Measurements from ENCODE around the gene LYPD3.

LYPD3 gene

DNA sequence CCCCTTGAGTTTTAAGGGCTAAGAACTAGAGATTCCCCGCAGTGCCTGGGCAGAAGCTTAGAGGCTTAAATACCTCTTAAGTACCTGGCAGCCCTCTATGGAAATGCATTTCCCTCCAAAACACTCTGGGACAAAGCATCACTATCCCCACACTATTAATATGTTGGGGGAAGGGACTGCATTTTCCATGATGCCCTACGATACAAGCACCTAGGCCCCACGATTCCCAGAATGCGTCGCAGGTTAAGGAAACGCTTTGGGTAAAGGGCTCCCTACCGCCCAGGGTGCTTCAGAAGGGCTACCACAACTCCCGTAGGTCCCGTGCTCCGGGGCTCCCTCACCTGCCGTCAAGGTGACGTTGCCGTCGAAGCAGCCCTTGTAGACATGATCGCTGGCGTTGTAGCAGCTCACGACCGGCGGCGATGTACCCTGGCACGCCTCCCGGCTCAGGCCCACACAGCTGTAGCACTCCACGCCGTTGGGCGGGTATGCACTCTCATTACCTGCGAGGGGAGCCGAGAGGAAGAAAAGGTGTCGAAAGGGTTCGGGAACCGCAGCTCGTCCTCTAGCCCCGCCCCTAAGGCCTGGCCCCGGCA is 2.5 kb downstream of the LYPD3 start:
- TF ChIP-seq, protein P1, sequence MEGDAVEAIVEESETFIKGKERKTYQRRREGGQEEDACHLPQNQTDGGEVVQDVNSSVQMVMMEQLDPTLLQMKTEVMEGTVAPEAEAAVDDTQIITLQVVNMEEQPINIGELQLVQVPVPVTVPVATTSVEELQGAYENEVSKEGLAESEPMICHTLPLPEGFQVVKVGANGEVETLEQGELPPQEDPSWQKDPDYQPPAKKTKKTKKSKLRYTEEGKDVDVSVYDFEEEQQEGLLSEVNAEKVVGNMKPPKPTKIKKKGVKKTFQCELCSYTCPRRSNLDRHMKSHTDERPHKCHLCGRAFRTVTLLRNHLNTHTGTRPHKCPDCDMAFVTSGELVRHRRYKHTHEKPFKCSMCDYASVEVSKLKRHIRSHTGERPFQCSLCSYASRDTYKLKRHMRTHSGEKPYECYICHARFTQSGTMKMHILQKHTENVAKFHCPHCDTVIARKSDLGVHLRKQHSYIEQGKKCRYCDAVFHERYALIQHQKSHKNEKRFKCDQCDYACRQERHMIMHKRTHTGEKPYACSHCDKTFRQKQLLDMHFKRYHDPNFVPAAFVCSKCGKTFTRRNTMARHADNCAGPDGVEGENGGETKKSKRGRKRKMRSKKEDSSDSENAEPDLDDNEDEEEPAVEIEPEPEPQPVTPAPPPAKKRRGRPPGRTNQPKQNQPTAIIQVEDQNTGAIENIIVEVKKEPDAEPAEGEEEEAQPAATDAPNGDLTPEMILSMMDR (IDR thresholded peaks at IDR 0.05; ENCODE audit: extremely low read depth, missing control alignments): no peak
- no peak for DNase-seq (ENCODE audit: low spot score)

DNA sequence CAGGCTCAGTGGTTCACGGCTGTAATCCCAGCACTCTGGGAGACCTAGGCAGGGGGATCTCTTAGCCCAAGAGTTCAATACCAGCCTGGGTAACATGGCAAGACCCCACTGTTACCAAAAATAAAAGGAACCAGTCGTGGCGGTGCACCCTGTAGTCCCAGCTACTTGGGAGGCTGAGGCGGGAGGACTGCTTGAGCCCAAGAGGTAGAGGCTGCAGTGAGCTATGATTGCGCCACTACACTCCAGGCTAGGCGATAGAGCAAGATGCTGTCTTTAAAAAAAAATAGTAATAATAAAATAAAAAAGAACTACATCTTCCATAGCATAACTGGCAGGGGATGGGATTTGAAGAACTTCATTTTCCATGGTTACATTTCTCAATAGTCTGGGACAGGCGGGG is 3.0 kb downstream of the LYPD3 start:
- TF ChIP-seq, protein P1 (IDR thresholded peaks at IDR 0.05; ENCODE audit: extremely low read depth, missing control alignments): no peak
- no peak for DNase-seq (ENCODE audit: low spot score)

DNA sequence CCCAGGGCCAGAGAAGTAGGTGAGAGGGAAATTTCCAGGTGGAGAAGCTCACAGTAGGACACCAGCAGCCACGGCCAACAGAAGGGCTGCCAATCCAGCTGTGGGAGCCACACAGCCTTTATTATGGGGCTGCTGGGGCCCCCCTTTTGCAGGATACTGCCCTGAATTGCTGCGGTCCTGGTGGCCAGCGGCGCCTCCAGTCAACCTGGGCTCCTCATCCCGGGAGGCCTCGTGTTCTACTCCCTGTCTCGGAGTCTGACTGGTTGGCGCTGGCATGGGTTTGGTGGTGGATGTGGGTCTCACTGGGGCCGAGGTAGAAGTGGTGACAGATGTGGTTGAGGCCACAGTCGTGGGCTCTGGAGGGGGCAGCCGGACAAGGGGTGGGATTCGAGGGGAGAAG is 4.1 kb downstream of the LYPD3 start:
- DNase-seq (ENCODE audit: low spot score): no peak
- TF ChIP-seq, protein P1 (IDR thresholded peaks at IDR 0.05; ENCODE audit: extremely low read depth, missing control alignments): no peak

DNA sequence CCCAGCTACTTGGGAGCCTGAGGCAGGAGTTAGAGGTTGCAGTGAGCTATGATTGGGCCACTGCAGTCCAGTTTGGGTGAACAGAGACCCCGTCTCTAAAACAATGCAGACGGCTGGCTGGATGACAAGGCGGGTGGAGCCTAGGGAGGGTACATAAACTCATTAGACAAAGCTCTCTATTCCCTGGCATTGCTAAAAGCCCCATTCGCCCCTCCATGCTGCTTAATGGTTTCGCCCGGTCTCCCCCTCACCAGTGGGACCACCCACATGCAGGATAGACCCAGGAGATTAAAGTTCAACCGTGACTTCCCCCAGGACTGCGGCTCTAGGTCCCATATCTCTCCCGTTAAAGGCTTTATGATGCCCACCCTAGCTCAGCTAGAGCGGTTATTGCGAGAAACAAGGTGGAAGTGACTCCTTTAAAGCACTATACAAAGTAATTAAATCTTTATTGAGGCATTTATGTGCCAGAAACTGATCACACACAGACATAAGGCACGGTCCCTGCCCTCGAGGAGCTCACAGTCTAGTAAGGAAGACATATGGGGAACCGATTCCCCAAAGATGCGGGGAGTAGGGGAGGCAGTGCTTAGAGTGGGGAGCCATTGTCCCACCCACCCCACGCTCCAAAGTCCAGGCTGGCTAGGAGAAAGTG is 4.9 kb downstream of the LYPD3 start:
- DNase-seq (ENCODE audit: low spot score): no peak
- TF ChIP-seq, protein P1 (IDR thresholded peaks at IDR 0.05; ENCODE audit: extremely low read depth, missing control alignments): no peak

DNA sequence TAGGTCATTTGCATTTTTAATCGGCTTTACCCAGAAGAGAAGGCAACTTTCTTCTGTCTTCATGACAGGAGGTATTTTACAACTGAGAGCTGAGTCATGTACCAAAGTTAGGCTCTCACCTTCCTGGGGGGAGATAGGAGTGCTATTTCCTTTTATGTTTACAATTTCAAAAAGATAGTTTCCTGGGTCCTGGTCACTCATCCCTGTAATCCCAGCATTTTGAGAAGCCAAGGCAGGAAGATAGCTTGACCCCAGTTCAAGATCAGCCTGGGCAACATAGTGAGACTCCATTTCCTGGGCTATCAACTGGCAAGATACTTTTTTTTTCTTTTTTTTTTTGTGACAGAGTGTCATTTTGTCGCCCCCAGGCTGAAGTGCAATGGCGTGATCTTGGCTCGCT is 7.6 kb downstream of the LYPD3 start:
- DNase-seq (ENCODE audit: low spot score): no peak
- TF ChIP-seq, protein P1 (IDR thresholded peaks at IDR 0.05; ENCODE audit: extremely low read depth, missing control alignments): no peak

DNA sequence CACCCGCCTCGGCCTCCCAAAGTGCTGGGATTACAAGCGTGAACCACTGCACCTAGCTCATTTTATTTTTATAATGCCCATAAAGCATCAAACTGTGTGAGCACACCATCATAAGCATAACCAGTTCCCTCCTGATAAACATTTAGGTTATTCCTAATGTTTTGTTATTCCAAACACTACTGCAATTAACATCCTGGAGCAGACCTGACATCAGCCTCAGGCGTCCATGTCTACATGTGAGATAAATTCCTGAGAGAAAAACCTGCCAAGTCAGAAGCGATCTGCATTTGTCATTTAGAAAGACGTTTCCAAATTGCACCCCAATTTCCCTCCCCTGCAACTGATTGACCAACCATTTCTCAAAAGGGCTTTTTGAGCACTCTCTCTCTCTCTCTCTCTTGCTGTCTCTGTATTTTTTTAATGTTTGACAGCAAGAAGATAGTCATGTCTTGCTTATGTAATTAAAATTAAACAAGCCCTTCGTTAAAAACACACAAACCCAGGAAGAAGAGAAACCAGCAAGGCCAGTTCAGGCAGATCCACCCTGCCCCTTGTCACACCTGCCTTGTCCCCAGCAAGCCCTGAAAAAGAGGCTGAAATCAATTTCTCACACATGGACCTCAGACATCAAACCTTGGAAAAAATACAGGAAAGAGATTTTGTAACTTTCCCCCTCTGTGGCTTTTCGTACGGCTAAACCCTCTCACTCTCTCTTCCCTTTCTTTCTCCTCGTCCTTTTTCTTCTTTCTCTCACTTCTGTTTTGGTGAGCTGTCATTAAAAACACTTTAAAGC is 9.9 kb downstream of the LYPD3 start:
- DNase-seq (ENCODE audit: low spot score): no peak
- TF ChIP-seq, protein P1 (IDR thresholded peaks at IDR 0.05; ENCODE audit: extremely low read depth, missing control alignments): no peak

DNA sequence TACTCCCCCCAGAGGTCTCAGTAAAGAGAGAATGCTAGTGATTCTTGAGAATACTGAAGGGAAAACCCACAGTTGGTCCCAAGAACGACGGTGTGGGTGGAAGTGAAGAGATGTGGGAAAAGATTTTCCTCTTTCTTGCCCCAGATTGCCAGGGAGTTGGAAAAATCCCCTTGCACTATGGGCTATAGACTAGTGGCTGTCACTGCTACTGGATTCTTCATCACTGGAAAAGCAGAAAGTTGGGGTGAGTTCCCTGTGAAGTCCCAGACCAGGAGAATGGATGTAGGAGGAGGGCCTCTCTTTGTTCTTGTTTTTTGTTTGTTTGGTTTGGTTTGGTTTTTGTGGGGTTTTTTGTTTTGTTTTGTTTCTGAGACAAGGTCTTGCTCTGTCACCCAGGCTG is 11.4 kb downstream of the LYPD3 start:
- TF ChIP-seq, protein P1 (IDR thresholded peaks at IDR 0.05; ENCODE audit: extremely low read depth, missing control alignments): no peak
- no peak for DNase-seq (ENCODE audit: low spot score)
